IMR-90 (cell line): ENCODE data around the gene PACSIN2.

ENCODE experiments used
- CEBPB ChIP-seq: IDR thresholded peaks from 2 replicates; pipeline ENCODE4 v1.6.1; 2012; ENCODE audit warnings: low read depth, low read length, improper control_type of control experiment
- MAFK ChIP-seq: IDR thresholded peaks from 2 replicates; pipeline ENCODE4 v1.6.1; 2012; ENCODE audit warnings: low read depth, low read length, improper control_type of control experiment
- SMC3 ChIP-seq: fragments of 150-350 bp; IDR thresholded peaks from 2 replicates; pipeline ENCODE4 v1.6.1; 2016; ENCODE audit warnings: low read depth, mild to moderate bottlenecking, antibody characterized with exemption, low read length, moderate library complexity
- TF ChIP-seq, protein P1 (sequence below): conservative IDR thresholded peaks from 2 replicates; pipeline ENCODE4 v1.5.1; 2012; ENCODE audit warnings: mild to moderate bottlenecking, low read depth, low read length, improper control_type of control experiment
- TF ChIP-seq, protein P2 (sequence below): fragments of 150-350 bp; IDR thresholded peaks from 2 replicates; pipeline ENCODE4 v1.6.1; 2017; ENCODE audit warnings: mild to moderate bottlenecking, antibody characterized with exemption, low read length, low read depth

DNA sequence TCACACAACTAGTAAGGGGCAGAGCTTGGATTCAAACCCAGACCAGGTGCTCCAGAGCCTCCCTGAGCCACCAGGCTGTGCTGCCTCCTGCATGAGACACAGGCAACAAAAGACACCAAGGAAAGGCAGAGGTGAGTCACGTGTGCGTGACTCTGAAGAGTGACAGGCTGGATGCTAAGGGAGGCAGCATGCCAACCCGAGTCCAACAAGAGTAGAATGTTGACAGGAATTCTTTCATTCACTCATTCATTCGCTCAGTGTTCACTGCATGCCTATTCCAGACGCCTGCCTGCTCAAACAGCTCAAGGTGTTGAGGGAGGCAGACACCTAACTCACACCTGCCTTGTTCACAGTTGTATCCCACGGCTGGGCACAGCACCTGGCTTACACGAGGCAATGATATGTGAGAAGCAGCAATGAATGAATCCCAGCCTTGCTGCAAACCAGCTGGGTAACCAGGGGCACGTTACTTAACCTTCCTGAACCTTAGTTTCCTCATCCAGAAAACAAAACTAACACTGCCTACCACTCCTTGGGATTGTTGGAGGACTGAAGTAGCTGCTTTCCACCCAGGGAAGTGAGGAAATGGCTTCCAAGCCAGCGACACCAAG, 84.0 kb downstream of the PACSIN2 start:
- TF ChIP-seq, protein P1, sequence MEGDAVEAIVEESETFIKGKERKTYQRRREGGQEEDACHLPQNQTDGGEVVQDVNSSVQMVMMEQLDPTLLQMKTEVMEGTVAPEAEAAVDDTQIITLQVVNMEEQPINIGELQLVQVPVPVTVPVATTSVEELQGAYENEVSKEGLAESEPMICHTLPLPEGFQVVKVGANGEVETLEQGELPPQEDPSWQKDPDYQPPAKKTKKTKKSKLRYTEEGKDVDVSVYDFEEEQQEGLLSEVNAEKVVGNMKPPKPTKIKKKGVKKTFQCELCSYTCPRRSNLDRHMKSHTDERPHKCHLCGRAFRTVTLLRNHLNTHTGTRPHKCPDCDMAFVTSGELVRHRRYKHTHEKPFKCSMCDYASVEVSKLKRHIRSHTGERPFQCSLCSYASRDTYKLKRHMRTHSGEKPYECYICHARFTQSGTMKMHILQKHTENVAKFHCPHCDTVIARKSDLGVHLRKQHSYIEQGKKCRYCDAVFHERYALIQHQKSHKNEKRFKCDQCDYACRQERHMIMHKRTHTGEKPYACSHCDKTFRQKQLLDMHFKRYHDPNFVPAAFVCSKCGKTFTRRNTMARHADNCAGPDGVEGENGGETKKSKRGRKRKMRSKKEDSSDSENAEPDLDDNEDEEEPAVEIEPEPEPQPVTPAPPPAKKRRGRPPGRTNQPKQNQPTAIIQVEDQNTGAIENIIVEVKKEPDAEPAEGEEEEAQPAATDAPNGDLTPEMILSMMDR = 0 out of 2 replicates have a peak, but pooled peaks have one; percentile 13
- TF ChIP-seq SMC3 (peak; percentile 12; the same call in 1 of the 2 replicates), MAFK (no peak), CEBPB (no peak)
- TF ChIP-seq, protein P2, sequence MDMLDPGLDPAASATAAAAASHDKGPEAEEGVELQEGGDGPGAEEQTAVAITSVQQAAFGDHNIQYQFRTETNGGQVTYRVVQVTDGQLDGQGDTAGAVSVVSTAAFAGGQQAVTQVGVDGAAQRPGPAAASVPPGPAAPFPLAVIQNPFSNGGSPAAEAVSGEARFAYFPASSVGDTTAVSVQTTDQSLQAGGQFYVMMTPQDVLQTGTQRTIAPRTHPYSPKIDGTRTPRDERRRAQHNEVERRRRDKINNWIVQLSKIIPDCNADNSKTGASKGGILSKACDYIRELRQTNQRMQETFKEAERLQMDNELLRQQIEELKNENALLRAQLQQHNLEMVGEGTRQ = peak; percentile 45; the same call in 1 of the 2 replicates
